GM19351 (cell line): Measurements from ENCODE around the gene TSPAN13.

Experiments
- ATAC-seq: cut with Tn5 transposase; IDR thresholded peaks from one replicate; pipeline ENCODE4 v1.9.1; 2021; ENCODE audit warnings: mild to moderate bottlenecking, moderate library complexity; ENCODE audit not compliant: unreplicated experiment

TSPAN13 gene

DNA sequence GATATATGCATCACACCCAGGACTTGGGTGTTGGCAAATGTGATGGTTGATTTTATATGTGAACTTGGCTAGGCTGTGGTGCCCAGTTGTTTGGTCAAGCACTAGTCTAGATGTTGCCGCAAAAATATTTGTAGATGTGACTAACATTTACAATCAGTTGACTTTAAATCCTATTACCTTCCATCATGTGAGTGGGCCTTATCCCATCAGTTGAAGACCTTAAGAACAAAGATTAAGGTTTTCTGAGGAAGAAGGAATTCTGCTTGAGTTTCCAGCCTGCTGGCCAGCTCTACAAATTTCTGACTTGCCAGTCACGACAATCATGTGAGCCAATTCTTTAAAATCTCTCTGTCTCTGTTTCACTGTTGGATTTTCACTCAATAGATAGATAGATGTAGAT lies 20.3 kb downstream of the TSPAN13 start:
- no peak for ATAC-seq

DNA sequence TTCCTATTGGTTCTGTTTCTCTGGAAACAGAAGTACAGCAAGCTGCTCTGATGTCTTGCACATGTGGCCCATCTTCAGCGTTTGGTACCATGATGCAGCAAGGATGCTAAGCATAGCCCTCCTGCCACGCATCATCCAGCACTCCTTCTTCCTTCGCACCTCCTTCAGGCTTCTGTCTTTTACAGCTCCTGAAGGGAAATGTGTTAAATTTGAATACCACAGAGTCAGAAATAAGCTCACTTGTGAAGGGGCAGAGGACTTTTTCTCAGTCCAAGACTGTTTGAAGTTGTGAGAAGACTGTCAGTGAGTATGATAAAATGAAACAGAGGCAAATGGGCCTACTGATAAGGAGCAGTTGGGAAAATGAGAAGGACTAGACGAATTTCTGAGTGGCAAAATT lies 20.7 kb downstream of the TSPAN13 start:
- ATAC-seq, result no peak

DNA sequence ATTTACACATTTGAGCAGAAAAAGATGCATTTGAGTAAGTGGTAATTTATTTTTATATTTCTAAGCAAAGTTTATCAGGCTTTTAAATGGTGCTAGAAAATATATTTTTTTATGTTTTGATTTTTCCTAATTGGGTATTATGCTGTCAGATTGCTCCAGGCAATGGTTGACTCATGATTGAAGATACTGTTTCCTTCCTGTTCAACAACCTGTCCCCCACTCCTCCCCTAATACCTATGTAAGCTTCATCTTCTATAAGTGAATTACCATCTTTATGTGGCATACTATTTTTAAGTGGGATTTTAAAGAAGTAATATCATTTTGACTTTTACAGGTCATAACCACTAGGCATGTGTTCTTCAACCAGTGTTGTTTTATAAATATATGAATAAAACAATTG lies 21.4 kb downstream of the TSPAN13 start:
- ATAC-seq, result no peak

DNA sequence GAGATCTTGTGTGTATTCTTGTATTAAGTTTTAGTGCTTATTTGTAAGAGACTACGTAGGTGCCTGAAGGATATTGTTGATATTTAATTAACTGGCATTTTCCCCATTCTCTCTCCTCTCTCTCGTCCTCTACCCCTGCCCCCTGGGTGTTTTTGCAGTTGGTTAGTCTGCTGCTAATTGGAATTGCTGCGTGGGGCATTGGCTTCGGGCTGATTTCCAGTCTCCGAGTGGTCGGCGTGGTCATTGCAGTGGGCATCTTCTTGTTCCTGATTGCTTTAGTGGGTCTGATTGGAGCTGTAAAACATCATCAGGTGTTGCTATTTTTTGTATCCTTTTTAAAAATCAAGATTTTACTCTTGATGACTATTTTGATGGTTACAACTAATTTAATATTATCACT lies 22.5 kb downstream of the TSPAN13 start:
- no peak for ATAC-seq

DNA sequence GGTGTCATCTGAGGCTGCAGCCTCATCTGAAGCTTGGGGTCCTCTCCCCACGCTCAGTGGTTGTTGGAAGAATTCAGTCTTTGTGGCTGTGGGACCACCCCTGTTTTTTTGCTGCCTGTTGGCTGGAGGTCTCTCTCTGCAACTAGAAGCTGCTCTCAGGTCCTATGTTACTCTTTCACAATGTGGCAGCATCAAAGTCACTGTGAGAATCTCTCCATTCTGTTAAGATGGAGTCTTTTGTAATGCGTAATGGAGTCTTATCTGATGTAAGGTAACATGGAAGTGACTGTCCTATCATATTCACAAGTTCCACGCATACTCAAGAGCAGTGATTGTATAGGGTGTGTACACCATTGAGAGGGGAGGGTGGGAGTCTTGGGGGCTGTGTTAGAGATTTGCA lies 24.9 kb downstream of the TSPAN13 start:
- ATAC-seq, result no peak

DNA sequence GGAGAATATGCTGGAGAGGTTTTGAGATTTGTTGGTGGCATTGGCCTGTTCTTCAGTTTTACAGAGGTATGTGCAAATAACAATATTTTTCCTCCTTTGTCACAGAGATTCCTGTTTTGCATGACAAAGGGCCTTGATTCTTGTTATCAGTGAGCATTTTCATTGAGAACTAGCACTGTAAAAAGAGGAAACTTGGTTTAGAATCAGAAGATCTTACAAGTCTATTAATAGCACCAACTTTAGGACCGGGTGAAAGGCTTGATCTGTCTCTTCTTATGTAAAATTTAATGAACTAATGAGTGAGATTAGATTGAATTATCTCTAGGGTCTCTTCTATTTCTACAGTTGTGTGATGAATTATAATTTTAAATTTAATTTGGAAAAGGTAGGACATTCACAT lies 25.5 kb downstream of the TSPAN13 start:
- no peak for ATAC-seq

DNA sequence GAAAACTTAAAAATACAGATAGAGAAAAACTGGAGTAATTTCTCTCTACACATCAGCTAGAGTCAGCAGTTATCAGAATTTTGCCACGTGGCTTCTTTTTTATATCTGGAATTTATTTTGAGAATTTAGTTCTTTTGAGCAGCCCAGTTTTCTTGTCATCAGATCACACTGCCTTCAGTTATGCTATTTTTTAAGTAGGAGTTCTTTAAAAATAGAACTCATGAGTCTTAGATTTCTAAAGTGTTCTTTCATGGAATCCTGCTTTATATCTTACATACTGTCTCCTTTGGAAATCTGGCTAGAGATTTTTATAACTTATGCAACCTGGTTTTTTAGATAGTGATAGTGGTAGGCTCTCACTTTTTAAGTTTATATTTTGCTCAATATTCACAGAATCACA lies 27.0 kb downstream of the TSPAN13 start:
- no peak for ATAC-seq

DNA sequence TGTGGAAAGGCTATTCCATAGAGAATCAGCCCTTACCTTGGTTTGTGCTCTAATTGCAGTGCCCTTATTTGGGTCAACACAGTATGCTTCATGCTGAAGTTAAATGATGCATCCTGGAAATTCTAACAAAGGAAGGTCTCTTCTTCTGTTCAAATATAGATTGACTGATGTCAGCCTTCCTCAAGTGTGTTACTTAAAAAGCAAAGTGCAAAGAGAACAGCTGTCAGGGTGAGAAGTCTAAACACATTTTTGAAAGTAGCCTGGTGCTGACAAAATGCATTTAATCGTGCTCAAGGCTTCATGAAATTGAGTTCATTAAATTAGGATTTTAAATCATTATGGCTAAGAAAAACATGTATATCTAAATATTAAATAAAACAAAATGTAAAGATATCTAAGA lies 31.8 kb downstream of the TSPAN13 start:
- no peak for ATAC-seq

DNA sequence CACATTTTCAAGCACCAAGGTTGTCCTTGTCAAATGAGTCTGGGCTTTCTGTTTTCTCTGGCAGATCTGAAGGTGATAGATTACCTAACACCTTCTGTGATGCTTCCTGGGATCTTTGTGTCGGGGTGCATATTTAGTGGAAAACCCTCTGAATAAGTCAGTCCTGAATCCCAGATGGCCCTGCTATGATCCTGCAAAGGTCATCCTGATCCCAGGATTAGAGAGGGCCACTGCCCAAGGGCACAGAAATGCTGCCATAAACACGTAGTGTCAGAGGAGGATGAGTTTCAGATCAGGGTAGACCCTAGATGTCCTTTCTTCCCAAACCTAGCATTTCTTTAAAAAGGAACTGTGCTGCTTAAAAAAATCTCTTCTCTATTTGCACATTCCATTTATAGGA lies 32.3 kb downstream of the TSPAN13 start:
- ATAC-seq, result no peak

DNA sequence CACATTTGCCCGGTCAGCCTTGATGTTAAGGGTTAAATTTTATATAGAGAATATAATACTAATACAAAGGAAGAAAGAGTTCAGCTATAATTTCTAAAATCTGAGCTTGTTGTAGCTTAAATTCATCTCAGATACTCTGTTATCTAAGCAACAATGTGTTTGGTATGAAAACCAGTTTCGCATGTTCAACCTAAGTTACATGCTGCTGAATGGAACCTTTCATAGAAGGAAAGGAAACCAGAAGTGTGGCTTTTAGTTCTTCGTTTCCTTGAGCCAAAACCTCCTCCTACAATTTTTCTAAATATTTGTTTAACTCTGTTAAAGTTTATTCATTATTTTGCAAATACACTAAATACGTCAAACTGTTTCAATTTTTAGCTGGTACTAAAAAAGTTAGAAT lies 32.7 kb downstream of the TSPAN13 start:
- ATAC-seq, result no peak

DNA sequence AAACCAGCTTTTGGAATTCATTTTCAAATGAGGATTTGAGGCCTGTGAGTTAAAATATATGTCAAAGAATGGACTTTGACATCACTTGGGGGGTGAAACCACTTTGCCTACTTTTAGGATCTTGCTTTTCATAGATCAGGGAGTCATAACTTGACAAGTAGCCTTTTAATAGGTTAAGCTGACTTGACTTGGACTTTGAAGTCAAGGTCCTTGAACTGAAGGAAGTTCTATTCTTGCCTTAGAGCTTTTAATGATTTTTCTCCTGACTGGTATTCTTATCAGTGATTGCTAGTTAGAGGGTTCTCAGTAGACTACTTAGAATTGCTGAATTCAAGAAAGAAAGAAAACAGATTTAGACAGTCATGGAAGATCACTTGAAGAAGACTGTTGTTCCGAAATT lies 33.6 kb downstream of the TSPAN13 start:
- no peak for ATAC-seq

DNA sequence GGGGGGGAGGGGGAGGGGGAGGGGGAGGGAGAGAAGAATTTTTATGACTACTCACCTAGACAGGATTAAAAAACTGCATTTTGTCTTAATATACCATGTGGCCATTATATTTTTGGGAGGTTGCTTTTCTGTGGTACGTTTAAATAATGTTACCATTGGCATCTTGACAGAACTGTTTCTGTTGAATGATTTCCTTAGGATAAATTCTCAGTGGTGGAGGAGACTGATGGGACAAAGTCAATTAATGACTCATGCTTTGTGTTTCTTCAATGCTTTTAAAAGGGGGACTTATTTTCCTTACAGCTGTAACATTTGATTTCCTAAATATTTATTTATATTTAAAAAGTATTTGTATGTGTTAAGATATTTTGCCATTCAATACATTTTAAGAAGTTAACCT lies 37.5 kb downstream of the TSPAN13 start:
- ATAC-seq, result no peak

DNA sequence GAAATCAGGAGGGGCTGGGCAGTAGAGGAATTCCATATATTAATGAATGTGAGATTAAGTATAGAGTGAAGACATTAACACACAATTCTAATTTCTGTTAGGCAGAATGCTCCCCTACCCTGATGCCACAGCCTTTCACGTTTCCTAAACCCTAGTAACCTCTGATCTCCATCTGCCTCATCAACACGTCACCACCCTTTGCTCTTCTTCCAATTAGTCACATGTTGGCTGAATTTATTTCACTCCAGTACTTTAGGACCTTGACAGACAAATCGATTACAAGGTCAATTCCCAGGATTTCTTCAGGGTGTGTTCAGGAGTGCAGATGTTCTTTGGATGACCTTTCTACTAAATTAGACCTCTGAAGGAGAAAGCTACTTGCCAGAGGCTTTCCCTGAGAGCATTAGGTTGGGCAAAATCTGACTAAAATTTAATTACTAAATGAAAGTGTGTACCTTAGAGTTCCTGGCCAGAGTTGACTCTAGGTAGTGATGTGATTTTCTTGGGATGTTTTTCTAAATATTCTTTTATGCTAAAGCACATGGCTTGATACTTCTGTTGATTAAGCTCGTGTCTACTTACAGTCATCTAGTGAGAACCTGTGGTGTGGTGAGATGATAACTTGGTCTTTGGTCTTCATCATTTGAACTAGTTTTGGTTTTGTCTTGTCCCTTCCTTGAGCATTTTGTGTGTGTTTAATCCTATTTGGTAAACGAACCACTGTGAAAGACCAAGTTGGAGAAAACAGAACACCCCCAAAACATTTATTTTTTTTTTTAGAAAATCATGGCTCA lies 38.5 kb downstream of the TSPAN13 start:
- no peak for ATAC-seq

DNA sequence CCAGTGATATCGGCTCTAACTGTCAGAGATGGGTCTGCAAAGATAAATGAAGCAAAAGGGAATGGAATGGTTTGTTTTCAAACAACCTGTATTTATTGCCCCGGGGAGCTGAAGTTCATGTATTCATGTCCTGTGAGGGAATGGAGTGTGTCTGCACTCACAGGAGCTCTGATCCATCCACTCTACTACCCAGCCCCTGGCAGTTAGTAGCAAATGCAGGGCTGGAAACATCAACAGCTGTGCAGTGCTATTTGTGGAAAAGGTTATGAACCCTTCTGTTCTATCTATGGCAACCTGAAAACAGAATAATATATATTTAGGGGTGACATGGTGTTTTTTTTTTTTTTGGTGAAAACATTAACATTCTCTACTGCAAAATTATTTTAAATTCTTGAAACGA lies 41.4 kb downstream of the TSPAN13 start:
- no peak for ATAC-seq

DNA sequence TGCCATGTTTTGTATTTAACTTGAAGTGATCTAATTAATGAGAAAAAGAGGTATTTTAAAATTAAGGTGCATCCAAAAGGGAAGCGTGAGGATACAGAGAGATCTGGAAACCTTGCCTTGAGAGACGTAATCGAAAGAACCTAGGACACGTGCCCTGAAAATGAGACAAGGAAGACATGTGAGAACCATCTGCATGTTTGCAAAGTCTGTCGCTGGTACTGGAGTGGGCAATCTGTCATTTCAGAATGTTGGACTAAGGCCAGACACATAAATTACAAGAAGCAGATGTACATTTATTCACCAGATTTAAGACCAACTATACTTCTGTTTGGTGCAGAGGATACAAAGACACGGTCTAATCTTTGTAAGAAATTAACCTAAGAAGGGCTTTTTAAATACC lies 42.1 kb downstream of the TSPAN13 start:
- no peak for ATAC-seq

DNA sequence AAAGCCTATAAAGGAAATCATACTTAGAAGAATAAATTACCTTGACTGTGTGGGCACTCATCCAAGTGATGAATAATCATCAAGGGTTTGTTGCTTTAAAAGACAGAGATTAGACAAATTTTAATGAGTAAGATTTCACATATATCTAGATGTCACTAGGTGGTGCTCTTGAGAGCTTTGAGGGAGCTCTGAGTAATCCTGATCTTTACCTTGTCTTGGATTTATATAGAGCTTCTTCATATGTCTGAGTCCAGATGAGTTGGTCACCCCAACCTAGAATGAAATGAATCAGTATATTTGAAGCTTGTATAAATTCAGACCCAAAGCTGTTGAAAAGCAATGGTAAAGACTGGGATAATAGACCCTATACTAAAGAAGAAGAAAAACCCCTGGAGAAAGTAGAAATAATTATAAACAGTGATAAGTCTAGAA lies 47.6 kb downstream of the TSPAN13 start:
- ATAC-seq, result peak; percentile 78

DNA sequence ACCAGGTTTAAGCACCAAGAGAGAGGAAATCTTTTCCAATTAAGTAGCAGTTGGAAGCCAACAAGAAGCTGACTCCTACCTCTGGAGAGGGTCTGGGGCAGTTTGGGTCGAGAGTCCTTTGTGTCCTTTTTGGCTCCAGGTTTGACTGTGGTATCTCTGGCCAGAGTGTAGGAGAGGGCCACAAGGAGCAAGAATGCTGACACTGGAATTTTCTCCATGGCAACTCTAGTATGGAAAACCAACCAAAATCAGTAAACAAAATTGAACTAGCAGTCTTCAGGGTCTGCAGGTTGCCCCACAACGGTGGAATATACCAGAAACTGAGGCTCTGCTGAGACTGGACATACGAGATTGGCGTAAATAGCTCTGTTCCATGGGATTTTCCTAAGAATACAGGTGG lies 48.0 kb downstream of the TSPAN13 start:
- ATAC-seq, result no peak

DNA sequence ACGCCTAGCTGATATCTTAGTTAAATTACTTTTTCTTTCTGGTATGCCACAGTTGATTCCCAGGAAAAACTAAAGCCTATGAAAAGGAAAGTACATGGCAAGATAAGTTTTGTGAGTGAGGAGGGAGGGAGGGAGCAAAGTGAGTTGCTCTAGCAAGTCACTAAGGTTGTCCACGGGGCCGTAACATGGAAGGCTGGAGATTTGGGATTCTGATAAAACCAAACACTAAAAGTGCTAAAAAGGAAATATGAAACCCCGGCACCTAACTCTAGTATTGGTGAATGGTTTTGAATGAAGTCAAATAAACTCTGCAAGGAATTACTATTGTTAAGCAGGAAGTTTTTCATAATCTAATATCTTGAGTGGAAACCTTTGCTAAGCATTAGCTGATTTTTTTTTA lies 49.6 kb downstream of the TSPAN13 start:
- ATAC-seq, result no peak

DNA sequence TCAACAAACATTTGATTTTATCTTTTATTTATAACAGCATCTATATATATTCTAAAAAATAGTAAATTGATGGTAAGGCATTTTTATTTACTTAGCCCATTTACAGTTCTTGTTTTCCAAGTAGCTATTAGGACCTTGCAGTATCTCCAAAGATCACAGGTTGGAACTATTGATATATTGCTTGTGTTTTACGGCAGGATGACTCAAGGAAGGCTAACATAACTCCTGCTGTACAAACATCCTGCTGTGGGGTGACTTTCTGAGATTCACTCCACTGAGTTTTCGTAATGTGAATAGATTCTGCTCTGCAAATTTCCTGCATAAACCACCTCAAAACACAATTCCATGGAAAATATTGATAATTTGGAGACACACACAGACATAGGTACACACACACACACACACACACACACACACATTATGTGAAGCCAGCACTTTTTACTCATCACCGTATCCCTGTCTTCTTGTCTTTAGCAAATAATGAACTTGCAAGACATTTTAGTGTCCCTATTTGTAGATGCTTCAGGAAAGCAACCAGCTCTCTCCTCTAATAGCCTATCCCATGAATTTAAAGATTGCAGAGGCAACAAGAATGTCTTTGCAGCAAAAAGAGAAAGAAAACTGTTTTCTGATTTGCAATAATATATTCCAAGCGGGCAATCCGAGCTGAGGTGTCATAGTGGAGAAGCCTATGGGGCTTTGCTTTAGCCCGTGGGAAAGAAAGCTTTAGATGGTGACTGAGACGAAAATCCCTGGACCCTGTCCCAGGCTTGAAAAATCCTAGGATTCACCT lies 50.5 kb downstream of the TSPAN13 start:
- no peak for ATAC-seq

DNA sequence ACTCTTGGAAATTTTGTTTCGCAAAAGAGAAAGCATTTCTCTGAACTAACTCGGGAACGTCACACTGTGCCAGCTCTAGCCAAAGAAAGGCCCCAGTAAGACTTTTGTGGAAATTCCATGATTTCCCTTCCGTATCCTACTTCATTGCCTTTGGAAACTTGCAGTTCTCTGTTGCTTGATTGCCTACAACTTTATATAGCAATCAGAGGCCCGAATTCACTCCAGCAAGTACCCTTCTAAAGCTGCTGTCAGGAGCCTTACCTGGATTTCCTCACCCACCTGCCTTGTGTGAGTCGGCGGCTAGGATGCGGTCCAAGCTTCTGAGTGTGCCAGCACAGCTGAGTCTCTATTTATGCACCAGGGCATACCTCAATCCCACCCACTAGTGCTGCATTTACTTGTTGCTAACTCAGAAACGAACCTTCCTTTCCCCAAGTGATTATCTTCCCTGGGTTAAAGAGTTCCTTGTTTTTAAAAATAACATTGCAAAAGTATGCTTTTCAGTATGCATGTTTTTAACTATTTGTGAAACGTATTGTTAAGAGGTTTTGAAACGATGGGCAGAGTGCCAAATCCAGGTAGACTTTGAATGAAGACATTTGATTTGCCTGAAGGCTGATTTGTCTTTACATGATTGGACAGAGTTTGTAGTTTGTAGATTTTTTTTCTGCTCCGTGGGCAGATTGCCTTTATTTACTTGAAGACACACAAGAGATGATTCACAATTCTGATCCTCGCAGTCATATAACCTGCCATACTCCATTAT lies 51.3 kb downstream of the TSPAN13 start, which contains the start of gene AGR2:
AGR2 (minus strand) TSS at position 326 of the 766 bp plus-strand sequence. CDS start 3,203 bp downstream, outside the sequence.
- no peak for ATAC-seq

DNA sequence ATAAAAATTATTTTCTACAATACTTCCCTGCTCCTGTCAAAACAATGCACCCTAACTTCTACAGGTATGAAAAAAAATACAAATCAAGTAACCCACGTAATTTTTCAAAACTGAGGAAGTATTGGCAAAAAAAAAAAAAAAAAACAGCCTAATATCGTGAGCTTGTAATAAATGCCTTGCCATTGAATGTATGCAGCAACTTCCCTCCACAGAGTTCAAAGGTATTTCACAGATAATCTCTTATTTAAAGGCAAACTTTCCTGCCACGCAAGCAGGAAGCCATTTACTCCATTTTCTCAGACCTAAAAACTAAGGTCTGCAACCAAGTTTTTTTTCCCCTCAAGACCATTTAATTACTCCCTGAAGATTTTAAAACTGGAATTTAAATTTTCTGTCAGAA lies 51.9 kb downstream of the TSPAN13 start:
- ATAC-seq, result no peak

DNA sequence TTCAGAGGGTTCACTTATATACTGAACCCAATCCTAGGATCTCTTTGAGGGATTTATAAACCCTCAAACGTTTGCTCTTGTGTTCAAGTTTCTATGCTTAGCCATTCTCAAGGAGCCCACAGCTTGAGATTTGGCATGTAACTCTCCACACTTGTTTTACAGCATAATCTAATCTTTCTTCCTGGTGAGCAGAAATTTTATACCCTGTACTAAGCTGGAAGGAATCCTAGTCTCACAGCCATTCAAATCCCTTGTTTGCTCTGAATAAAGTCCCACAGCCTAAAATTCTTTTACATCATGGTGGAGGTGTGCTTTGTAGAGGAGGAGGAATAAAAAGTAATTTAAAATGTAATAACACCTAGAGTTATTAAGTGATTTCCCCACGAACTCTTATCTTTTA lies 56.6 kb downstream of the TSPAN13 start:
- ATAC-seq, result no peak
